NT2/D1 (cell line): ENCODE measurements around the gene MED15.

Experiments
- YY1 ChIP-seq: IDR thresholded peaks from 2 replicates; pipeline ENCODE4 v1.6.1; 2011; ENCODE audit not compliant: insufficient read length, insufficient read depth
- ZNF274 ChIP-seq: IDR thresholded peaks from 2 replicates; pipeline ENCODE4 v1.6.1; 2011; ENCODE audit warnings: mild to moderate bottlenecking, low read depth, low read length

DNA sequence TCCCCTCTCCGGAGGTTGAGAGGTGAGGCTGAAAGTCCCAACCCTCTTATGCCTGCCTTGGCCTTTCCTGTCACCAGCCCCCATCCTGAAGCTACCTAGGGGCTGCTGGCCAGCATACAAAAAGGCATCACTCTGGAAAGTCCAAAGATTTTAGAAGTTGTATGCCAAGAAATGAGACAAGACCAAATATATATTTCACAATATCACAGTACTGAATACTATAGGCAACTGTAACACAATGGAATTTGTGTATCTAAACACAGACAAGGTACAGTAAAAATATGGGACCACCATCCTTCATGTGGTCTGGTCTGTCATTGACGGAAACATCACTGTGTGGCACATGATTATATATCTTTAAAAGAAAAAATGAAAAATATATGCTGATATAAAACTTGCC, 16.1 kb upstream of the MED15 start:
- no peak for TF ChIP-seq ZNF274
- no peak for TF ChIP-seq YY1
